ENCODE data around the gene RIBC1. TPM values are rescaled to one million over a fixed set of nuclear protein-coding genes. Genes with fewer than 3 reads are reported as not detected.
A peak's percentile ranks its signal among the peaks of the same experiment; 100 is the strongest.
"Not testable (repeated sequence)": the region's sequence is repeated elsewhere in the genome, so short reads cannot be mapped to it uniquely, and the experiment has no call there.

RIBC1 gene
- total and polyA plus RNA-seq, 2 experiments from 2014 or later: 0.86 to 1.1 TPM

DNA sequence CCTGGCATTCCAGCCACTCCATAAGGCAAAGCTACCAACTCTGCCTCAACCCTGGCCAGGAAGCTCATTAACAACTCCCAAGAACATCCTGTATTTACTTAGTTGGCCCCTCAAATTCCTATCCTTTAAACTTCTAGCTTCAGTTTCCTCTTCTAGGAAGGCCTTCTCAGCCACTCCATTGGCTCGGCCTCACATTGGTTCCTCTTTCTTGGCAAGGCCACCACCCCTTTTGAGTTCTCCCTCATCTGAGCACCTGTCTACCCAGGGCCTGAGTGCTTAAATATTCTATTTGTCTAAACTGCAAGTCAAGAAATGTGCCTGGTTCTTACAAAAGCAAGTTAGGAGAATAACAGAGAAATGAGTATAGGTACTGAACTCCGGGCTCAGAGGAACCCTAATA lies 10.2 kb upstream of the RIBC1 start:
- no peak overlapping the region for H3K27ac ChIP-seq
- no peaks in the 10 kb centered on the region for H3K27me3 ChIP-seq
- TF ChIP-seq EZH2 (IDR thresholded peaks at IDR 0.05; ENCODE audit: borderline replicate concordance) (no peak), EZH2phosphoT487 (IDR thresholded peaks at IDR 0.05; ENCODE audit: low read depth, severe bottlenecking, unreplicated experiment) (no peak), CTCF (IDR thresholded peaks at IDR 0.05; ENCODE audit: poor library complexity) (no peak)
- no peaks in the 10 kb centered on the region for H3K4me1 ChIP-seq (ENCODE audit: insufficient read depth)
- no peak overlapping the region for H3K4me3 ChIP-seq
- DNase-seq (ENCODE audit: low spot score): no peak
- H3K9me2 ChIP-seq (replicated peaks; ENCODE audit: insufficient read depth): no peaks in the 10 kb centered on the region
- H2AFZ ChIP-seq: no peak overlapping the region
- H3K9me3 ChIP-seq (ENCODE audit: low read depth): no peaks in the 10 kb centered on the region
- peaks cover 10% of the 10 kb centered on the region for H3K79me2 ChIP-seq
- H4K20me1 ChIP-seq (ENCODE audit: insufficient read depth, poor library complexity, severe bottlenecking): no peaks in the 10 kb centered on the region
- 97% methylated on average over 2 of the region's 2 CpGs for WGBS (ENCODE audit: low lambda C conversion rate, missing lambda C conversion rate)
- no peak overlapping the region for H3K4me2 ChIP-seq
- no peaks in the 10 kb centered on the region for H3K36me3 ChIP-seq (replicated peaks; ENCODE audit: insufficient read depth, low read depth)

- H4K20me1 ChIP-seq (ENCODE audit: insufficient read depth, poor library complexity, severe bottlenecking): peaks cover 12% of the 10 kb centered on the region
Observed at GRCh38 chrX:53420351-53420750, 2.3 kb upstream of the RIBC1 start.

DNA sequence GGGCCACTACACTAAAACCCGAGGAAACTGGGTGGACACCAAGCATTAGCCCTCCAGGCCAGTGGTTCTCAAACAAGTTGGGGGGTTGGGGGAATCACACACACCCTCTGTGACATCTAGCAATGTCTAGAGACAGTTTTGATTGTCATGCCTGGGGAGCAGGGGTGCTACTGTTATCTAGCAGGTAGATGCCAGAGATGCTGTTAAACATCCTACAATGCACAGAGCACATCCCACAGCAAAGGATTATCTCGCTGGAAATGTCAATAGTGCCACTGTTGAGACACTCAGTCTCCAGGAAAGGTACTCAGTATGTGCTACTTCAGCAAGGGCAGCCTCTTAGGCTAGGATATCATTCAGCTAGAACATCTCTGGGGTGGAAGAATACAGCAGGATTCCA lies 1.5 kb upstream of the RIBC1 start:
- Histone ChIP-seq H3K4me1 (ENCODE audit: insufficient read depth) (peaks cover 5% of the 10 kb centered on the region), H3K9me3 (ENCODE audit: low read depth) (no peaks in the 10 kb centered on the region), H3K27ac (no peak overlapping the region), H3K4me3 (peak overlapping the region; percentile 98), H3K27me3 (no peaks in the 10 kb centered on the region), H3K36me3 (replicated peaks; ENCODE audit: insufficient read depth, low read depth) (no peaks in the 10 kb centered on the region), H3K9me2 (replicated peaks; ENCODE audit: insufficient read depth) (no peaks in the 10 kb centered on the region), H3K4me2 (peak overlapping the region; percentile 89), H4K20me1 (ENCODE audit: insufficient read depth, poor library complexity, severe bottlenecking) (peaks cover 12% of the 10 kb centered on the region), H2AFZ (no peak overlapping the region), H3K79me2 (peaks cover 50% of the 10 kb centered on the region)
- 28% methylated on average over 2 of the region's 2 CpGs for WGBS (ENCODE audit: low lambda C conversion rate, missing lambda C conversion rate)
- TF ChIP-seq EZH2phosphoT487 (IDR thresholded peaks at IDR 0.05; ENCODE audit: low read depth, severe bottlenecking, unreplicated experiment): no peak
- no peak for TF ChIP-seq EZH2 (IDR thresholded peaks at IDR 0.05; ENCODE audit: borderline replicate concordance)
- no peak for TF ChIP-seq CTCF (IDR thresholded peaks at IDR 0.05; ENCODE audit: poor library complexity)
- no peak for DNase-seq (ENCODE audit: low spot score)

More at GRCh38 chrX:53420351-53420750, 2.3 kb upstream of the RIBC1 start:
- H3K9me2 ChIP-seq (replicated peaks; ENCODE audit: insufficient read depth); DNase-seq (ENCODE audit: low spot score); H3K27me3 ChIP-seq; H2AFZ ChIP-seq; H3K4me1 ChIP-seq (ENCODE audit: insufficient read depth); H3K36me3 ChIP-seq (replicated peaks; ENCODE audit: insufficient read depth, low read depth); H3K4me3 ChIP-seq; H3K27ac ChIP-seq; H3K9me3 ChIP-seq (ENCODE audit: low read depth): not testable (repeated sequence)
- 90% methylated on average over 3 of the region's 3 CpGs for WGBS (ENCODE audit: low lambda C conversion rate, missing lambda C conversion rate)
- Histone ChIP-seq H3K4me2 (peak overlapping the region; percentile 89), H3K79me2 (peaks cover 50% of the 10 kb centered on the region)

- H4K20me1 ChIP-seq (ENCODE audit: insufficient read depth, poor library complexity, severe bottlenecking): peaks cover 12% of the 10 kb centered on the region
- no peaks in the 10 kb centered on the region for H3K9me3 ChIP-seq (ENCODE audit: low read depth)
- no peaks in the 10 kb centered on the region for H3K27me3 ChIP-seq
- H2AFZ ChIP-seq: peak overlapping the region; percentile 74
- WGBS (ENCODE audit: low lambda C conversion rate, missing lambda C conversion rate): 54% methylated on average over 15 of the region's 15 CpGs
- H3K9me2 ChIP-seq (replicated peaks; ENCODE audit: insufficient read depth): no peaks in the 10 kb centered on the region
- TF ChIP-seq EZH2 (IDR thresholded peaks at IDR 0.05; ENCODE audit: borderline replicate concordance): no peak
- no peak for TF ChIP-seq CTCF (IDR thresholded peaks at IDR 0.05; ENCODE audit: poor library complexity)
- no peak for TF ChIP-seq EZH2phosphoT487 (IDR thresholded peaks at IDR 0.05; ENCODE audit: low read depth, severe bottlenecking, unreplicated experiment)
- peak overlapping the region; percentile 89 for H3K4me2 ChIP-seq
- H3K79me2 ChIP-seq: peaks cover 44% of the 10 kb centered on the region
- H3K4me1 ChIP-seq (ENCODE audit: insufficient read depth): peaks cover 5% of the 10 kb centered on the region
- H3K27ac ChIP-seq: peak overlapping the region; percentile 94
- no peak for DNase-seq (ENCODE audit: low spot score)
- peak overlapping the region; percentile 98 for H3K4me3 ChIP-seq
- H3K36me3 ChIP-seq (replicated peaks; ENCODE audit: insufficient read depth, low read depth): no peaks in the 10 kb centered on the region
Observed at GRCh38 chrX:53421772-53422085, 944 bp upstream of the RIBC1 start.
